Endothelial cell of umbilical vein (primary cell): ENCODE measurements around the gene HK1. TPM values are rescaled to one million over a fixed set of nuclear protein-coding genes. Genes with fewer than 3 reads are reported as not detected.

Experiments used
- BruUV-seq: library from RNA; stranded (reverse); fragments of 400-500 nt; replicated peaks from 2 replicates; lab custom pipeline; 2021; lab: Mats Ljungman, UMichigan
- CTCF ChIA-PET: fragments of 300-600, 350-600 bp; sonication (Branson Sonifier 250); formaldehyde crosslinking; loops from one replicate; lab custom pipeline; 2021; ENCODE audit warnings: antibody characterized with exemption, inconsistent platforms; lab: Charles Lee
- POLR2A ChIA-PET: fragments of 300-600, 350-600 bp; sonication (Branson Sonifier 250); formaldehyde crosslinking; loops from one replicate; lab custom pipeline; 2021; ENCODE audit warnings: antibody characterized with exemption, inconsistent platforms; lab: Charles Lee
- DNase-seq: peaks from one replicate; pipeline ENCODE4 v3.0.0-alpha.2; 2011; ENCODE audit warnings: low read depth, low spot score
- FAIRE-seq: peaks from 2 replicates; lab custom pipeline; 2011; peaks lifted over from hg19 to GRCh38; lab: Jason Lieb, UNC
- H2AFZ ChIP-seq: 2 replicates; pipeline ENCODE4 v1.6.0; 2012; ENCODE audit warnings: low read depth, low read length, control low read depth, inconsistent platforms
- H3K27ac ChIP-seq: 2 replicates; pipeline ENCODE4 v1.5.1; 2011; ENCODE audit warnings: low read depth, mild to moderate bottlenecking, control low read depth, low read length, moderate library complexity; ENCODE audit not compliant: insufficient read depth
- H3K27me3 ChIP-seq, 2 experiments: 2 replicates each; pipeline versions ENCODE4 v1.6.0 to v1.6.1; 2011; ENCODE audit warnings: low read length in 2 of 2, mixed read lengths in 1 of 2; ENCODE audit not compliant: control insufficient read depth in 2 of 2, insufficient read depth in 2 of 2
- H3K36me3 ChIP-seq, 2 experiments: 2 replicates in 1 of 2; 3 replicates in 1 of 2; pipeline ENCODE4 v1.5.1; 2011; ENCODE audit warnings: low read length in 2 of 2, mild to moderate bottlenecking in 1 of 2, moderate library complexity in 1 of 2; ENCODE audit not compliant: control insufficient read depth in 2 of 2, insufficient read depth in 2 of 2; ENCODE audit errors: extremely low read depth in 1 of 2
- H3K4me1 ChIP-seq: 3 replicates; pipeline ENCODE4 v1.5.1; 2011; ENCODE audit warnings: mild to moderate bottlenecking, low read length; ENCODE audit not compliant: control insufficient read depth, insufficient read depth; ENCODE audit errors: extremely low read depth
- H3K4me2 ChIP-seq: 2 replicates; pipeline ENCODE4 v1.6.1; 2011; ENCODE audit warnings: low read length, control low read depth, mixed read lengths; ENCODE audit not compliant: insufficient read depth
- H3K4me3 ChIP-seq, 3 experiments: fragments of 200-600 bp in 1 of 3; sonication (generic), shearing (Covaris generic) in 1 of 3; replicated peaks in 1 of 3; 2 replicates each; pipeline ENCODE4 v1.5.1; 2011 to 2016; ENCODE audit warnings: control low read depth in 3 of 3, low read length in 3 of 3, mild to moderate bottlenecking in 2 of 3, inconsistent platforms in 1 of 3, low read depth in 1 of 3, moderate library complexity in 1 of 3; ENCODE audit not compliant: insufficient read depth in 1 of 3
- H3K79me2 ChIP-seq: 2 replicates; pipeline ENCODE4 v1.6.0; 2012; ENCODE audit warnings: low read length, inconsistent platforms; ENCODE audit not compliant: control insufficient read depth, insufficient read depth
- H3K9ac ChIP-seq: replicated peaks from 2 replicates; pipeline ENCODE3; 2011; ENCODE audit warnings: low read length, control low read depth; ENCODE audit not compliant: insufficient read depth; ENCODE audit errors: extremely low read depth
- H3K9me1 ChIP-seq: replicated peaks from 3 replicates; pipeline ENCODE4 v1.6.0; 2011; ENCODE audit warnings: mild to moderate bottlenecking, low read length; ENCODE audit not compliant: control insufficient read depth, insufficient read depth; ENCODE audit errors: extremely low read depth
- H3K9me3 ChIP-seq: replicated peaks from 2 replicates; pipeline ENCODE4 v1.5.1; 2012; ENCODE audit warnings: low read length, inconsistent platforms; ENCODE audit not compliant: control insufficient read depth, insufficient read depth
- H4K20me1 ChIP-seq: replicated peaks from 2 replicates; pipeline ENCODE3; 2011; ENCODE audit warnings: mild to moderate bottlenecking, low read length; ENCODE audit not compliant: control insufficient read depth, insufficient read depth; ENCODE audit errors: extremely low read depth
- CTCF ChIP-seq, 2 donors: IDR thresholded peaks; 1 replicate in 1 of 2; 2 replicates in 1 of 2; pipeline ENCODE4 v1.5.1; 2011; ENCODE audit warnings: low read length in 2 of 2, mild to moderate bottlenecking in 2 of 2, moderate library complexity in 2 of 2, control low read depth in 1 of 2, inconsistent platforms in 1 of 2, low read depth in 1 of 2; ENCODE audit not compliant: insufficient read depth in 1 of 2; ENCODE audit errors: extremely low read depth in 1 of 2
- EZH2 ChIP-seq: IDR thresholded peaks from 2 replicates; pipeline ENCODE4 v1.6.1; 2012; ENCODE audit warnings: borderline replicate concordance, low read depth, mild to moderate bottlenecking, moderate library complexity, low read length, inconsistent platforms; ENCODE audit not compliant: severe bottlenecking
- FOS ChIP-seq: IDR thresholded peaks from 2 replicates; pipeline ENCODE4 v1.6.1; 2011; ENCODE audit warnings: mild to moderate bottlenecking, low read length, moderate library complexity, borderline replicate concordance; ENCODE audit not compliant: insufficient read depth
- GATA2 ChIP-seq: IDR thresholded peaks from 2 replicates; pipeline ENCODE4 v1.7.0; 2011; ENCODE audit warnings: low read depth, mild to moderate bottlenecking, moderate library complexity, mixed read lengths, low read length; ENCODE audit not compliant: insufficient read length, insufficient read depth
- JUN ChIP-seq: IDR thresholded peaks from 2 replicates; pipeline ENCODE4 v1.6.1; 2011; ENCODE audit warnings: borderline replicate concordance, low read depth; ENCODE audit not compliant: insufficient read length, insufficient read depth
- MAX ChIP-seq: IDR thresholded peaks from 2 replicates; pipeline ENCODE4 v1.6.1; 2011; ENCODE audit not compliant: insufficient read depth, insufficient read length
- MYC ChIP-seq: IDR thresholded peaks from one replicate; pipeline ENCODE4 v1.6.1; 2011; ENCODE audit warnings: mild to moderate bottlenecking, low read depth, low read length
- POLR2A ChIP-seq: IDR thresholded peaks from 2 replicates; pipeline ENCODE4 v1.6.1; 2012; ENCODE audit warnings: low read depth, mild to moderate bottlenecking, control low read depth, low read length
- POLR2AphosphoS5 ChIP-seq: IDR thresholded peaks from 2 replicates; pipeline ENCODE4 v1.6.1; 2012; ENCODE audit warnings: low read depth, mild to moderate bottlenecking, control low read depth, low read length, moderate library complexity; ENCODE audit not compliant: insufficient read depth
- dilution Hi-C: fragments of 300-500 bp; cut with MboI; formaldehyde crosslinking; loops from one replicate; pipeline ENCODE4 v1.15.0; 2019; ENCODE audit warnings: low sequenced_read_pairs; ENCODE audit not compliant: extremely low pct_ligation_motif_present
- intact Hi-C: fragments of 100-400 bp; cut with micrococcal nuclease; formaldehyde crosslinking; loops from one replicate; pipeline ENCODE4 v1.10.0; 2022
- polyA plus RNA-seq, 4 experiments: library from polyadenylated mRNA; depleted of rRNA in 3 of 4; stranded (reverse) in 3 of 4; unstranded in 1 of 4; fragments of >200 nt; gene quantifications; 2 replicates each; pipeline versions ENCODE4 v1.2.1 to v1.2.3, GENCODE V29; 2011 to 2012; ENCODE audit warnings: missing spikeins in 1 of 4
- total RNA-seq: library from RNA; stranded (reverse); gene quantifications from 2 replicates; pipeline ENCODE4 v1.2.3, GENCODE V29; 2021

Gene HK1
- total and polyA plus RNA-seq, 2 donors (not counting 3 experiments of a cell fraction or from before 2014, with no cell fraction given), result 50.8 to 121 TPM

- Histone ChIP-seq H2AFZ (no peak overlapping the region), H4K20me1 (no peaks in the 10 kb centered on the region), H3K9me3 (no peaks in the 10 kb centered on the region), H3K27me3 (no peaks in the 10 kb centered on the region), H3K79me2 (no peaks in the 10 kb centered on the region), H3K9ac (no peak overlapping the region), H3K27ac (no peak overlapping the region), H3K4me3 (no peak overlapping the region), H3K36me3 (no peaks in the 10 kb centered on the region), H3K4me2 (no peak overlapping the region), H3K4me1 (peaks cover 15% of the 10 kb centered on the region), H3K9me1 (no peaks in the 10 kb centered on the region)
- no TSS peak for BruUV-seq
- intact Hi-C loops (loop anchor here (10.0 kb wide), 1 partner anchor 412 kb away; no protein-coding TSS in a partner anchor), dilution Hi-C loops (loop anchor here (25.0 kb wide), 1 partner anchor 154 kb away; no protein-coding TSS in a partner anchor)
- DNase-seq (no peak), FAIRE-seq (no peak)
- POLR2A ChIA-PET, result no interaction called here
- CTCF ChIA-PET, result interaction anchor here (1.2 to 6.4 kb wide), 4 partner anchors 159 to 228 kb away, joined by 4 to 103 read pairs (median 7); no protein-coding TSS in a partner anchor
- TF ChIP-seq EZH2, result no peak
- TF ChIP-seq JUN, result no peak
- no peak for TF ChIP-seq MAX
- no peak for TF ChIP-seq GATA2
- no peak for TF ChIP-seq FOS
- TF ChIP-seq CTCF (IDR thresholded peaks at IDR 0.05; ENCODE audit: extremely low read depth in 1 of 2, insufficient read depth in 1 of 2, low read depth in 1 of 2, low read length in 2 of 2), result no peak
- no peak for TF ChIP-seq POLR2AphosphoS5
- TF ChIP-seq MYC, result no peak
- no peak for TF ChIP-seq POLR2A
These were observed 45.4 kb upstream of the HK1 start for GRCh38 chr10:69232736-69233480.
